ENCODE results near the gene COL9A1.
"Not testable (repeated sequence)": the region's sequence is repeated elsewhere in the genome, so short reads cannot be mapped to it uniquely, and the experiment has no call there.

The COL9A1 gene

GRCh38 chr6:70309243-70309642 is 6.4 kb upstream of the COL9A1 start:
- ATAC-seq (no peak), DNase-seq (ENCODE audit: low spot score in 2 of 2) (no peak)
- no peak overlapping the region for H3K27ac Mint-ChIP-seq
- H3K36me3 Mint-ChIP-seq: no peaks in the 10 kb centered on the region
- no peaks in the 10 kb centered on the region for H3K9me3 Mint-ChIP-seq
- H3K4me1 Mint-ChIP-seq: no peaks in the 10 kb centered on the region
- H3K4me3 Mint-ChIP-seq: no peak overlapping the region

- not testable (repeated sequence) for H3K36me3 Mint-ChIP-seq; H3K9me3 Mint-ChIP-seq; H3K27ac Mint-ChIP-seq; H3K4me1 Mint-ChIP-seq; ATAC-seq; DNase-seq (ENCODE audit: low spot score in 2 of 2); H3K4me3 Mint-ChIP-seq
Observed at GRCh38 chr6:70308142-70308541, 5.3 kb upstream of the COL9A1 start.

GRCh38 chr6:70307008-70307407 is 4.1 kb upstream of the COL9A1 start:
- H3K27ac Mint-ChIP-seq: no peak overlapping the region
- ATAC-seq (no peak), DNase-seq (ENCODE audit: low spot score in 2 of 2) (no peak)
- no peaks in the 10 kb centered on the region for H3K9me3 Mint-ChIP-seq
- no peaks in the 10 kb centered on the region for H3K4me1 Mint-ChIP-seq
- no peaks in the 10 kb centered on the region for H3K36me3 Mint-ChIP-seq
- no peak overlapping the region for H3K4me3 Mint-ChIP-seq

DNA sequence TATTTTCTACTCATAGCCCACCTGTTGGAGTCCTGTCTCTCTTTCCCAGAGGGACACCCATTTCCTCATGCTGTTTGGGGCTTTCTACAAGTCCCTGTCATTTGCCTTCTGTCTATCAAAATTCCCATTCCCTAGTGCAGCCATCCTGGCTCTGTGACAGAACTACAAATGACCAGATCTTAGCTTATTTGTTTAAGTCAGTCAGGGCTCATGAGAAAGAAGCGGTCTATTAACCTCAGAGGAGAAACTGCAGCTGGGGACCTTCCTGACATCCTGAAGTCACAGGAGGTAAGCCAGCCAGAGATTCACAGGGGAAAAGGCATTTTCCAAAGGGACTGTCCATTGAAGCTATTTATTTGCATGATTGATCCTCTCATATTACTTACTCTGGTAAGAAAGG is 1.7 kb upstream of the COL9A1 start:
- ATAC-seq (no peak), DNase-seq (ENCODE audit: low spot score in 2 of 2) (no peak)
- no peak overlapping the region for H3K27ac Mint-ChIP-seq
- H3K4me3 Mint-ChIP-seq: no peak overlapping the region
- H3K36me3 Mint-ChIP-seq: no peaks in the 10 kb centered on the region
- no peaks in the 10 kb centered on the region for H3K4me1 Mint-ChIP-seq
- no peaks in the 10 kb centered on the region for H3K9me3 Mint-ChIP-seq

DNA sequence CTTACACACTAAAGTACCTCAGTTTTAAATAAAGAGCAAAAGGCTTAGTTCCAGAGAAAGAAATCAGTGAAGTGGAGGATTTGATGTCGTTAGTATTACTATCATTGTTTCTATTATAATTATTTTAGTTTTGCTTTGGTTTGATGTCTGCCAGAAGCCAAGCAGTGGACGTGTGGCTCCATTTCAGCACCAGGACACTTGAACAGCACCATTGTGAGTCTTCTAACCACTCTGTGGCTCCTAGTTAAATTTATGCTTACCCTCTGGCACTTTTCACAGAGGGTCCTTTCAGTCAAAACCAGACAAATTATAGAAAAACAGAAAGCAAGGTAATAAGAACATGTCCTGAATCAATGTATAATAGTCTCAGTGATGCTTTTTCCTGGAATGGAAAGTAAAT is 3.4 kb downstream of the COL9A1 start:
- Mint-ChIP-seq H3K4me1 (no peaks in the 10 kb centered on the region), H3K9me3 (no peaks in the 10 kb centered on the region), H3K36me3 (no peaks in the 10 kb centered on the region), H3K27ac (no peak overlapping the region), H3K4me3 (no peak overlapping the region)
- DNase-seq (ENCODE audit: low spot score in 2 of 2): no peak
- ATAC-seq: no peak

GRCh38 chr6:70298068-70298467 is 4.8 kb downstream of the COL9A1 start:
- H3K9me3 Mint-ChIP-seq: no peaks in the 10 kb centered on the region
- H3K4me3 Mint-ChIP-seq: no peak overlapping the region
- DNase-seq (ENCODE audit: low spot score in 2 of 2): no peak
- H3K27ac Mint-ChIP-seq: no peak overlapping the region
- no peaks in the 10 kb centered on the region for H3K4me1 Mint-ChIP-seq
- ATAC-seq: no peak
- H3K36me3 Mint-ChIP-seq: no peaks in the 10 kb centered on the region

GRCh38 chr6:70292193-70292592 is 10.7 kb downstream of the COL9A1 start:
- Mint-ChIP-seq H3K9me3 (no peaks in the 10 kb centered on the region), H3K27ac (no peak overlapping the region), H3K36me3 (no peaks in the 10 kb centered on the region), H3K4me1 (no peaks in the 10 kb centered on the region), H3K4me3 (no peak overlapping the region)
- DNase-seq (ENCODE audit: low spot score in 2 of 2) (no peak), ATAC-seq (no peak)

- H3K27ac Mint-ChIP-seq: no peak overlapping the region
- no peaks in the 10 kb centered on the region for H3K36me3 Mint-ChIP-seq
- H3K4me1 Mint-ChIP-seq: no peaks in the 10 kb centered on the region
- DNase-seq (ENCODE audit: low spot score in 2 of 2): no peak
- H3K9me3 Mint-ChIP-seq: no peaks in the 10 kb centered on the region
- no peak for ATAC-seq
- no peak overlapping the region for H3K4me3 Mint-ChIP-seq
Observed at GRCh38 chr6:70289299-70289698, 13.6 kb downstream of the COL9A1 start.

- H3K27ac Mint-ChIP-seq: no peak overlapping the region
- no peaks in the 10 kb centered on the region for H3K4me1 Mint-ChIP-seq
- H3K4me3 Mint-ChIP-seq: no peak overlapping the region
- H3K36me3 Mint-ChIP-seq: no peaks in the 10 kb centered on the region
- no peak for DNase-seq (ENCODE audit: low spot score in 2 of 2)
- ATAC-seq: no peak
- no peaks in the 10 kb centered on the region for H3K9me3 Mint-ChIP-seq
Observed at GRCh38 chr6:70286905-70287304, 16.0 kb downstream of the COL9A1 start.

- ATAC-seq (no peak), DNase-seq (ENCODE audit: low spot score in 2 of 2) (no peak)
- no peaks in the 10 kb centered on the region for H3K36me3 Mint-ChIP-seq
- H3K27ac Mint-ChIP-seq: no peak overlapping the region
- H3K9me3 Mint-ChIP-seq: no peaks in the 10 kb centered on the region
- H3K4me1 Mint-ChIP-seq: no peaks in the 10 kb centered on the region
- H3K4me3 Mint-ChIP-seq: no peak overlapping the region
Observed at GRCh38 chr6:70285201-70285600, 17.7 kb downstream of the COL9A1 start.

GRCh38 chr6:70282919-70283461 is 19.9 kb downstream of the COL9A1 start:
- no peak overlapping the region for H3K27ac Mint-ChIP-seq
- H3K4me1 Mint-ChIP-seq: no peaks in the 10 kb centered on the region
- H3K36me3 Mint-ChIP-seq: no peaks in the 10 kb centered on the region
- H3K9me3 Mint-ChIP-seq: no peaks in the 10 kb centered on the region
- no peak for ATAC-seq
- no peak for DNase-seq (ENCODE audit: low spot score in 2 of 2)
- no peak overlapping the region for H3K4me3 Mint-ChIP-seq

GRCh38 chr6:70282312-70282918 is 20.5 kb downstream of the COL9A1 start:
- no peaks in the 10 kb centered on the region for H3K36me3 Mint-ChIP-seq
- DNase-seq (ENCODE audit: low spot score in 2 of 2) (no peak), ATAC-seq (peak; percentile 14)
- H3K4me3 Mint-ChIP-seq: no peak overlapping the region
- no peaks in the 10 kb centered on the region for H3K9me3 Mint-ChIP-seq
- no peak overlapping the region for H3K27ac Mint-ChIP-seq
- no peaks in the 10 kb centered on the region for H3K4me1 Mint-ChIP-seq

- DNase-seq (ENCODE audit: low spot score in 2 of 2): no peak
- no peak for ATAC-seq
- no peaks in the 10 kb centered on the region for H3K36me3 Mint-ChIP-seq
- no peak overlapping the region for H3K27ac Mint-ChIP-seq
- no peaks in the 10 kb centered on the region for H3K4me1 Mint-ChIP-seq
- no peaks in the 10 kb centered on the region for H3K9me3 Mint-ChIP-seq
- H3K4me3 Mint-ChIP-seq: no peak overlapping the region
Observed at GRCh38 chr6:70281923-70282311, 21.0 kb downstream of the COL9A1 start.

GRCh38 chr6:70280400-70280853 is 22.5 kb downstream of the COL9A1 start:
- Mint-ChIP-seq H3K9me3 (no peaks in the 10 kb centered on the region), H3K4me3 (no peak overlapping the region), H3K27ac (no peak overlapping the region), H3K4me1 (no peaks in the 10 kb centered on the region), H3K36me3 (no peaks in the 10 kb centered on the region)
- no peak for DNase-seq (ENCODE audit: low spot score in 2 of 2)
- ATAC-seq: peak; percentile 8

DNA sequence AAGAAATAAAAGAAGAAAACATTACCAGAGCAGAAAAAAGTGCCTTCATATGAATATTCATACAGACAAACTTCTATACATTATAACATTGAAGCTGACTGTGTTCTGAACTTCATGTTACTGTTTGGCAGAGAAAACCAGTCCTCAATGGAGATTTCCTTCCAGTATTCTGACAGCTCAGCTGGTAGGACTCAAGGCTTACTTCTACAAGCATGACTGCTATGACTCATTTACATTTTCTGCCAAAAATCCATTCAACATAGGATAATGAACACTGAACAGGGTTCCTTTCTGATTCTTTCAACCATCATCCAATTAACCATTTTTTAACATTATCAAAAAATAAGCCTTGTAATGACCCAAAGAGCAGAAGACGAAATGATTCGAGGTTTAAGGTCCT is 25.4 kb downstream of the COL9A1 start:
- no peak overlapping the region for H3K27ac Mint-ChIP-seq
- no peaks in the 10 kb centered on the region for H3K9me3 Mint-ChIP-seq
- no peak for ATAC-seq
- H3K4me3 Mint-ChIP-seq: no peak overlapping the region
- DNase-seq (ENCODE audit: low spot score in 2 of 2): no peak
- no peaks in the 10 kb centered on the region for H3K4me1 Mint-ChIP-seq
- no peaks in the 10 kb centered on the region for H3K36me3 Mint-ChIP-seq

GRCh38 chr6:70274338-70274737 is 28.5 kb downstream of the COL9A1 start:
- H3K27ac Mint-ChIP-seq: no peak overlapping the region
- DNase-seq (ENCODE audit: low spot score in 2 of 2): no peak
- no peak overlapping the region for H3K4me3 Mint-ChIP-seq
- no peaks in the 10 kb centered on the region for H3K4me1 Mint-ChIP-seq
- ATAC-seq: no peak
- no peaks in the 10 kb centered on the region for H3K9me3 Mint-ChIP-seq
- no peaks in the 10 kb centered on the region for H3K36me3 Mint-ChIP-seq

DNA sequence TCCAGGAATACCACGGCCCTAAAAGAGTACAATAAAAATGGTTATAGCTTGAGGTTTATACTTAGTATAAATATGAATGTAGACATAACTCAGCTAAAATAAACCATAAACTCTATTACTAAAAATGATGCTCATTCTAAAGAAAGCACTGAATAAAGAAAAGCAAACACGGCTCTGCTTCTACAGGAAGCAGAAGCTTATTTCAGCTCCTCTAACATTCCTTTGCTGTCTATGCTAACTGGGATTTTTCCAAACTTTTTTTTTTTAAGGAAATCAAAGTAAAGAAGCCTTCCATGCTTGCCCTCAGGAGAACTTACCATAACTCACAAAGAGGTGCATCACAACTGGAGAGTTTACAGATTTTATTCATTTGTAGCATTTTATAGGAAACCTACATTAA is 30.8 kb downstream of the COL9A1 start:
- Mint-ChIP-seq H3K27ac (no peak overlapping the region), H3K4me3 (no peak overlapping the region)
- no peak for ATAC-seq

More for the DNA sequence above, 30.8 kb downstream of the COL9A1 start:
- H3K9me3 Mint-ChIP-seq: no peaks in the 10 kb centered on the region
- H3K4me1 Mint-ChIP-seq: no peaks in the 10 kb centered on the region
- no peak for DNase-seq (ENCODE audit: low spot score in 2 of 2)
- no peaks in the 10 kb centered on the region for H3K36me3 Mint-ChIP-seq

Data from stimulated activated effector memory CD8-positive, alpha-beta T cell treated with anti-CD3 and anti-CD28 coated beads, Interleukin-12 subunit alpha, Interleukin-12 subunit beta, amount 100 ng/mL, for 72 hours (primary cell).